Cardiac muscle cell (in vitro differentiated cells and primary cell): ENCODE data around the gene GNA12. TPM values are rescaled to one million over a fixed set of nuclear protein-coding genes. Genes with fewer than 3 reads are reported as not detected.

ENCODE experiments used
- DNase-seq, 2 donors: peaks; one replicate each; pipeline versions ENCODE4 v3.0.0 to v3.0.0-alpha.2; 2010 to 2017; ENCODE audit warnings: low read depth in 1 of 2, low spot score in 1 of 2
- H3K27ac ChIP-seq: fragments of 200-600 bp; sonication (generic); 2 replicates; pipeline ENCODE4 v1.5.1; 2016
- H3K27me3 ChIP-seq: fragments of 200-600 bp; sonication (generic); 2 replicates; pipeline ENCODE4 v1.6.0; 2016; ENCODE audit warnings: control low read depth
- H3K36me3 ChIP-seq: fragments of 200-600 bp; sonication (generic); 2 replicates; pipeline ENCODE4 v1.5.1; 2016; ENCODE audit warnings: control low read depth
- H3K4me1 ChIP-seq: fragments of 200-600 bp; sonication (generic); 2 replicates; pipeline ENCODE4 v1.8.1; 2017; ENCODE audit warnings: low read depth, mild to moderate bottlenecking, mixed run types
- H3K4me3 ChIP-seq: fragments of 200-600 bp; sonication (generic); 2 replicates; pipeline ENCODE4 v1.5.1; 2016; ENCODE audit warnings: mild to moderate bottlenecking
- H3K9me3 ChIP-seq: fragments of 200-600 bp; sonication (generic); 2 replicates; pipeline ENCODE4 v1.5.1; 2017; ENCODE audit warnings: low read depth, mild to moderate bottlenecking, control low read depth
- polyA plus RNA-seq: library from polyadenylated mRNA; unstranded; fragments of >200 nt; fragmentation: Nextera tagmentation; extraction: Ambion mirVana; gene quantifications from 2 replicates; pipeline ENCODE4 v1.2.1, GENCODE V29; 2016
- total RNA-seq: library from RNA; depleted of rRNA; stranded (reverse); fragments of >200 nt; gene quantifications from 2 replicates; pipeline ENCODE4 v1.2.3, GENCODE V29; 2016
- TF ChIP-seq, protein P1 (sequence below): IDR thresholded peaks from 2 replicates; pipeline ENCODE4 v1.5.1; 2012; ENCODE audit warnings: low read depth, mild to moderate bottlenecking, low read length

GNA12 gene
- total and polyA plus RNA-seq, 2 experiments from 2014 or later: 54.4 to 59.1 TPM

DNA sequence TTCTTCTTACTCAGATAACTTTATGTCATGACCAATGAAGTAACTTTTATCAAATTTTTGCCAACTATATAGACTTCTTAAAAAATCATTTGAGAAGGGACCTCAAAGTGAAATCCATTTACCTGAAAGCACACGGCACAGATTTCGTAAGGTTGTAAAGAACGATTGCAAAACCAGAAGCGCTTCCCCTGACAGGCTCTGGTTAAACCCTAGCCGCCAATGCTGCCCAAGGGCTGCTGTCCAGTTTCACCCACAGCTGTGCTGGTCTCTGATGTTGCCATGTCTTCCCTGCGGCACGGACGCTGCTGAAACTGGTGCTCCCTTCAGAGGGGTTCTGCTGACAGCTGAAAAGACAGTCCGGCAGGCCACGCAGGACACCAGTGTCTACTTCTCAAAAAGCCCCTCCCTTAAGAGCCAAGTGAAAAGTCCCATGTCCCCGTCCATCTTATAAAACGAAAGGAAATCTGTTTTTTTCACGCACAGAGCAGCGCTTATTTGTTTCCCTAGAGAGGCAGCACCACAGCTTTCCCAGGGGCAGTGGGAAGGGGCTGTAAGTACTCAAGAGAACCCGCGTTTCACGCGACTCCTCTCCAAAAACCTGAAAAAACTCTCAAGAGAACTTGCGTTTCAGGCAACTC, 32.5 kb downstream of the GNA12 start:
- peak in 1 of 2 donors; percentile 75 for DNase-seq
- no peaks in the 10 kb centered on the region for H3K27me3 ChIP-seq
- H3K4me3 ChIP-seq: no peak overlapping the region
- TF ChIP-seq, protein P1, sequence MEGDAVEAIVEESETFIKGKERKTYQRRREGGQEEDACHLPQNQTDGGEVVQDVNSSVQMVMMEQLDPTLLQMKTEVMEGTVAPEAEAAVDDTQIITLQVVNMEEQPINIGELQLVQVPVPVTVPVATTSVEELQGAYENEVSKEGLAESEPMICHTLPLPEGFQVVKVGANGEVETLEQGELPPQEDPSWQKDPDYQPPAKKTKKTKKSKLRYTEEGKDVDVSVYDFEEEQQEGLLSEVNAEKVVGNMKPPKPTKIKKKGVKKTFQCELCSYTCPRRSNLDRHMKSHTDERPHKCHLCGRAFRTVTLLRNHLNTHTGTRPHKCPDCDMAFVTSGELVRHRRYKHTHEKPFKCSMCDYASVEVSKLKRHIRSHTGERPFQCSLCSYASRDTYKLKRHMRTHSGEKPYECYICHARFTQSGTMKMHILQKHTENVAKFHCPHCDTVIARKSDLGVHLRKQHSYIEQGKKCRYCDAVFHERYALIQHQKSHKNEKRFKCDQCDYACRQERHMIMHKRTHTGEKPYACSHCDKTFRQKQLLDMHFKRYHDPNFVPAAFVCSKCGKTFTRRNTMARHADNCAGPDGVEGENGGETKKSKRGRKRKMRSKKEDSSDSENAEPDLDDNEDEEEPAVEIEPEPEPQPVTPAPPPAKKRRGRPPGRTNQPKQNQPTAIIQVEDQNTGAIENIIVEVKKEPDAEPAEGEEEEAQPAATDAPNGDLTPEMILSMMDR: no peak
- no peaks in the 10 kb centered on the region for H3K9me3 ChIP-seq
- peaks cover 9% of the 10 kb centered on the region for H3K4me1 ChIP-seq
- H3K36me3 ChIP-seq: no peaks in the 10 kb centered on the region
- no peak overlapping the region for H3K27ac ChIP-seq

DNA sequence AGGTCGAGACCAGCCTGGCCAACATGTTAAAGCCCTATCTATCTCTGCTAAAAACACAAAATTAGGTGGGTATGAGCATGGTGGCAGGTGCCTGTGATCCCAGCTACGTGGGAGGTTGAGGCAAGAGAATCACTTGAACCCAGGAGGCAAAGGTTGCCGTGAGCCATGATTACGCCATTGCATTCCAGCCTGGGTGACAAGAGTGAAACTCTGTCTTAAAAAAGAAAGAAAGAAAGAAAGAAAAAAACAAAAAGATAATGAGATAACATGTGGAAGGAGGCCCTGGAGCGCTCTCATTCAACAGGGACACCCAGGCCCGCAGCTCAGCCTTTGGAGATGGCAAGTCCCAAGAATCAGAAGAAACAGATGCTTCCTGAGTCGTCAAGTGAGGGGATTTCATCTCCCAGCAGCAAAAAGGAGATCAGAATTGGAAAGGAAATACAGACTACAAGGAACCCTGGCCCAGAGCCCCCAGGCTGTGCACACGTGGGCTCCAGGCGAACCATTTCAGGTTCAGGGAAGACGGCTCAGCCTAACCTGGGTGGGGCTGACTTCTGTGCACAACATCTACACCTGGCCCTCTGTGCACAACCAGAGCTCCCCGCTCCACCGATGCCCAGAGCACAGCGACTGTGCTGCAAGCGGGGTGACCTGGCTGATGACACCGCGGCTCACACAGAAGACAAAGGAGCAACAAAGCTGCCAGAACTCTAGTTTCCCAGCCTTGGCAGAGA, 33.3 kb downstream of the GNA12 start:
- no peak overlapping the region for H3K4me3 ChIP-seq
- no peaks in the 10 kb centered on the region for H3K36me3 ChIP-seq
- no peak overlapping the region for H3K27ac ChIP-seq
- TF ChIP-seq, protein P1: no peak
- no peaks in the 10 kb centered on the region for H3K9me3 ChIP-seq
- peaks cover 10% of the 10 kb centered on the region for H3K4me1 ChIP-seq
- no peak for DNase-seq
- H3K27me3 ChIP-seq: no peaks in the 10 kb centered on the region

DNA sequence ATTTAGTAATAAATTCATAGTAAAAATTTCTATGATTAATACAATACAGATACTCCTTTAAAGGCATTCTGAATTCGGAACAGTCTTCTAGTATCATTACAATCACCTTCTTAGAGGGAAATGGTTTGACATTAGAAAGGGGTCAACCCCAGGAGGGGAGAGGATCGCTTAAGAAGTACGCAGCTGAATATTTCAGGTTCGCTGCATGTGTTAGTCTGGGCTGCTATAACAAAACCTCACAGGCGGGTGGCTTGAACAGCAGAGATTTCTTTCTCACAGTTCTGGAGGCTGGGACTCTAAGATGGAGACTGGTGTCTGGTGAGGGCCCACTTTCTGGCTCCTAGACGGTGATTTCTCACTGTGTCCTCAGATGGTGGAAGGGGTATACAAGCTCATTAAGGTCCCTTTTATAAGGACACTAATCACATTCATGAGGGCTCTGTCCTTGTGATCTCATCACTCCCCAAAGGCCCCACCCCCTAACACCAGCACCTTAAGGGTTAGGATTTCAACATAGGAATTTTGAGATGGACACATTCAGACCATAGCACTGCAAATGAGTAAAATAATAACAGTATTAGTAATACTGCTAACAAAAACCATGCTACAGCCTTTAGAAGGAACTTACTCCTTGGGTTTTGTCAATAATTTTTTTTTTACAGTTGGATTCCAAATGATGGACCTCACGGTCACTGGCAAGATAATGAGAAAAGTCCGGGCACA, 34.0 kb downstream of the GNA12 start:
- no peak overlapping the region for H3K27ac ChIP-seq
- DNase-seq: no peak
- H3K36me3 ChIP-seq: no peaks in the 10 kb centered on the region
- H3K4me3 ChIP-seq: no peak overlapping the region
- peaks cover 10% of the 10 kb centered on the region for H3K4me1 ChIP-seq
- no peaks in the 10 kb centered on the region for H3K27me3 ChIP-seq
- TF ChIP-seq, protein P1: no peak
- no peaks in the 10 kb centered on the region for H3K9me3 ChIP-seq

GRCh38 chr7:2808891-2809665, 35.0 kb downstream of the GNA12 start:
- no peaks in the 10 kb centered on the region for H3K9me3 ChIP-seq
- TF ChIP-seq, protein P1: no peak
- no peaks in the 10 kb centered on the region for H3K27me3 ChIP-seq
- H3K4me3 ChIP-seq: no peak overlapping the region
- no peaks in the 10 kb centered on the region for H3K36me3 ChIP-seq
- DNase-seq: no peak
- no peak overlapping the region for H3K27ac ChIP-seq
- H3K4me1 ChIP-seq: peaks cover 14% of the 10 kb centered on the region
